Progenitor cell of endocrine pancreas (in vitro differentiated cells): Measurements from ENCODE around the gene PRPSAP2. TPM values are rescaled to one million over a fixed set of nuclear protein-coding genes. Genes with fewer than 3 reads are reported as not detected.

Experiments
- DNase-seq: peaks from one replicate; pipeline ENCODE4 v3.0.0; 2021; ENCODE audit warnings: low spot score; ENCODE audit not compliant: unreplicated experiment
- H3K27ac Mint-ChIP-seq: 2 replicates; pipeline ENCODE4 v1.8.0; 2021; ENCODE audit warnings: mild to moderate bottlenecking, moderate library complexity, mixed read lengths
- H3K27me3 Mint-ChIP-seq: 2 replicates; pipeline ENCODE4 v1.8.0; 2021; ENCODE audit warnings: mixed read lengths
- H3K36me3 Mint-ChIP-seq: 2 replicates; pipeline ENCODE4 v1.8.0; 2022; ENCODE audit warnings: mixed read lengths; ENCODE audit not compliant: insufficient read depth
- H3K4me1 Mint-ChIP-seq: 2 replicates; pipeline ENCODE4 v1.8.0; 2021; ENCODE audit warnings: low read depth, mixed read lengths
- H3K4me3 Mint-ChIP-seq: 2 replicates; pipeline ENCODE4 v1.8.0; 2021; ENCODE audit warnings: low read depth, mild to moderate bottlenecking, moderate library complexity, mixed read lengths
- H3K9me3 Mint-ChIP-seq: 2 replicates; pipeline ENCODE4 v1.8.0; 2021; ENCODE audit warnings: low read depth, mixed read lengths
- total RNA-seq: library from RNA; stranded (reverse); gene quantifications from 2 replicates; pipeline ENCODE4 v1.2.1, GENCODE V29; 2021
- TF ChIP-seq, protein P1 (sequence below): fragments of 200-600 bp; sonication (generic); IDR thresholded peaks from one replicate; pipeline ENCODE4 v1.5.0; 2021; ENCODE audit warnings: antibody characterized with exemption, mild to moderate bottlenecking; ENCODE audit not compliant: unreplicated experiment

The PRPSAP2 gene
- total RNA-seq, 1 donor from 2014 or later, result 66.9 TPM

GRCh38 chr17:18960241-18960665 is 102.3 kb downstream of the PRPSAP2 start:
- DNase-seq, result no peak
- no peaks in the 10 kb centered on the region for H3K4me1 Mint-ChIP-seq
- no peaks in the 10 kb centered on the region for H3K9me3 Mint-ChIP-seq
- peaks cover 2% of the 10 kb centered on the region for H3K27me3 Mint-ChIP-seq
- H3K4me3 Mint-ChIP-seq, result no peak overlapping the region
- H3K27ac Mint-ChIP-seq, result no peak overlapping the region
- H3K36me3 Mint-ChIP-seq, result no peaks in the 10 kb centered on the region
- TF ChIP-seq, protein P1, sequence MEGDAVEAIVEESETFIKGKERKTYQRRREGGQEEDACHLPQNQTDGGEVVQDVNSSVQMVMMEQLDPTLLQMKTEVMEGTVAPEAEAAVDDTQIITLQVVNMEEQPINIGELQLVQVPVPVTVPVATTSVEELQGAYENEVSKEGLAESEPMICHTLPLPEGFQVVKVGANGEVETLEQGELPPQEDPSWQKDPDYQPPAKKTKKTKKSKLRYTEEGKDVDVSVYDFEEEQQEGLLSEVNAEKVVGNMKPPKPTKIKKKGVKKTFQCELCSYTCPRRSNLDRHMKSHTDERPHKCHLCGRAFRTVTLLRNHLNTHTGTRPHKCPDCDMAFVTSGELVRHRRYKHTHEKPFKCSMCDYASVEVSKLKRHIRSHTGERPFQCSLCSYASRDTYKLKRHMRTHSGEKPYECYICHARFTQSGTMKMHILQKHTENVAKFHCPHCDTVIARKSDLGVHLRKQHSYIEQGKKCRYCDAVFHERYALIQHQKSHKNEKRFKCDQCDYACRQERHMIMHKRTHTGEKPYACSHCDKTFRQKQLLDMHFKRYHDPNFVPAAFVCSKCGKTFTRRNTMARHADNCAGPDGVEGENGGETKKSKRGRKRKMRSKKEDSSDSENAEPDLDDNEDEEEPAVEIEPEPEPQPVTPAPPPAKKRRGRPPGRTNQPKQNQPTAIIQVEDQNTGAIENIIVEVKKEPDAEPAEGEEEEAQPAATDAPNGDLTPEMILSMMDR, result no peak

- peak overlapping the region; percentile 20 for H3K27ac Mint-ChIP-seq
- H3K27me3 Mint-ChIP-seq, result peaks cover 2% of the 10 kb centered on the region
- H3K4me3 Mint-ChIP-seq, result no peak overlapping the region
- no peaks in the 10 kb centered on the region for H3K4me1 Mint-ChIP-seq
- H3K36me3 Mint-ChIP-seq, result no peaks in the 10 kb centered on the region
- no peaks in the 10 kb centered on the region for H3K9me3 Mint-ChIP-seq
- peak; percentile 89 for DNase-seq
- TF ChIP-seq, protein P1, result peak; percentile 85
Observed at GRCh38 chr17:18960803-18961511, 103.0 kb downstream of the PRPSAP2 start.

GRCh38 chr17:18961634-18962493 is 103.9 kb downstream of the PRPSAP2 start:
- H3K4me3 Mint-ChIP-seq, result no peak overlapping the region

GRCh38 chr17:18962494-18962815 is 104.5 kb downstream of the PRPSAP2 start:
- no peak for DNase-seq
- TF ChIP-seq, protein P1, result no peak
- H3K27me3 Mint-ChIP-seq, result peaks cover 2% of the 10 kb centered on the region
- H3K9me3 Mint-ChIP-seq, result no peaks in the 10 kb centered on the region
- H3K36me3 Mint-ChIP-seq, result no peaks in the 10 kb centered on the region
- H3K4me3 Mint-ChIP-seq, result no peak overlapping the region
- peaks cover 4% of the 10 kb centered on the region for H3K4me1 Mint-ChIP-seq
- H3K27ac Mint-ChIP-seq, result no peak overlapping the region

More at GRCh38 chr17:18961634-18962493, 103.9 kb downstream of the PRPSAP2 start:
- Mint-ChIP-seq H3K27ac (peak overlapping the region; percentile 19), H3K4me1 (no peaks in the 10 kb centered on the region), H3K9me3 (no peaks in the 10 kb centered on the region), H3K27me3 (peaks cover 2% of the 10 kb centered on the region), H3K36me3 (no peaks in the 10 kb centered on the region)
- TF ChIP-seq, protein P1, result no peak
- no peak for DNase-seq

GRCh38 chr17:18963126-18964017 is 105.4 kb downstream of the PRPSAP2 start:
- Mint-ChIP-seq H3K4me1 (peaks cover 10% of the 10 kb centered on the region), H3K27me3 (peaks cover 2% of the 10 kb centered on the region), H3K36me3 (no peaks in the 10 kb centered on the region), H3K4me3 (no peak overlapping the region), H3K27ac (no peak overlapping the region), H3K9me3 (no peaks in the 10 kb centered on the region)
- DNase-seq, result no peak
- TF ChIP-seq, protein P1, result no peak
